SK-N-SH treated with all-trans-retinoic acid at 6 μM for 48 hours (cell line): ENCODE measurements around the gene HAPLN1.

Experiments
- ATAC-seq: fragments of 200-7000 bp; cut with Tn5 transposase; 3 replicates; pipeline ENCODE4 v1.9.1; 2020; ENCODE audit warnings: mild to moderate bottlenecking, moderate library complexity
- ARNTL ChIP-seq: fragments of 450-650 bp; formaldehyde crosslinking; IDR thresholded peaks from 2 replicates; pipeline ENCODE4 v1.5.0; 2020; ENCODE audit warnings: low read depth, mild to moderate bottlenecking, moderate library complexity, borderline replicate concordance
- BACH2 ChIP-seq: fragments of 250-450 bp; sonication (Bioruptor Pico); IDR thresholded peaks from 2 replicates; pipeline ENCODE4 v1.9.0; 2021; ENCODE audit warnings: mild to moderate bottlenecking, borderline replicate concordance
- CSDC2 ChIP-seq: fragments of 250-450 bp; sonication (Bioruptor Pico); IDR thresholded peaks from 2 replicates; pipeline ENCODE4 v1.5.0; 2020; ENCODE audit warnings: mild to moderate bottlenecking, moderate library complexity
- ESRRG ChIP-seq: fragments of 250-450 bp; sonication (Bioruptor Pico); IDR thresholded peaks from 2 replicates; pipeline ENCODE4 v1.6.1; 2021; ENCODE audit warnings: mild to moderate bottlenecking
- GLIS3 ChIP-seq: fragments of 250-450 bp; sonication (Bioruptor Pico); IDR thresholded peaks from 2 replicates; pipeline ENCODE4 v1.5.0; 2020; ENCODE audit warnings: mild to moderate bottlenecking, moderate library complexity
- ISL1 ChIP-seq: fragments of 250-450 bp; sonication (Bioruptor Pico); IDR thresholded peaks from 2 replicates; pipeline ENCODE4 v2.1.2; 2022; ENCODE audit warnings: mild to moderate bottlenecking, moderate library complexity
- OSR1 ChIP-seq: fragments of 250-450 bp; sonication (Bioruptor Pico); IDR thresholded peaks from 2 replicates; pipeline ENCODE4 v1.8.0; 2022; ENCODE audit warnings: moderate library complexity, mild to moderate bottlenecking, inconsistent platforms
- PPARA ChIP-seq: fragments of 250-450 bp; sonication (Bioruptor Pico); IDR thresholded peaks from 2 replicates; pipeline ENCODE4 v1.5.0; 2020; ENCODE audit warnings: mild to moderate bottlenecking, borderline replicate concordance
- RARB ChIP-seq: fragments of 250-450 bp; sonication (Bioruptor Pico); IDR thresholded peaks from 2 replicates; pipeline ENCODE4 v1.8.0; 2021; ENCODE audit warnings: mild to moderate bottlenecking, moderate library complexity
- SNAI2 ChIP-seq: fragments of 250-450 bp; sonication (Bioruptor Pico); IDR thresholded peaks from 2 replicates; pipeline ENCODE4 v1.5.0; 2020; ENCODE audit warnings: mild to moderate bottlenecking, moderate library complexity
- TCF4 ChIP-seq: fragments of 250-450 bp; sonication (Bioruptor Pico); IDR thresholded peaks from 2 replicates; pipeline ENCODE4 v1.8.0; 2021; ENCODE audit warnings: mild to moderate bottlenecking, moderate library complexity, borderline replicate concordance
- TOX ChIP-seq: fragments of 250-450 bp; sonication (Bioruptor Pico); IDR thresholded peaks from 2 replicates; pipeline ENCODE4 v1.8.0; 2021; ENCODE audit warnings: mild to moderate bottlenecking, moderate library complexity, borderline replicate concordance
- ZC3H10 ChIP-seq: fragments of 250-450 bp; sonication (Bioruptor Pico); IDR thresholded peaks from 2 replicates; pipeline ENCODE4 v1.5.1; 2021; ENCODE audit warnings: mild to moderate bottlenecking, moderate library complexity
- ZFP3 ChIP-seq: fragments of 250-450 bp; sonication (Bioruptor Pico); IDR thresholded peaks from 2 replicates; pipeline ENCODE4 v1.5.0; 2020; ENCODE audit warnings: mild to moderate bottlenecking, moderate library complexity
- ZFP30 ChIP-seq: fragments of 450-650 bp; formaldehyde crosslinking; IDR thresholded peaks from 2 replicates; pipeline ENCODE4 v1.5.0; 2022; ENCODE audit warnings: mild to moderate bottlenecking, moderate library complexity
- ZNF565 ChIP-seq: fragments of 450-650 bp; formaldehyde crosslinking; conservative IDR thresholded peaks from 2 replicates; pipeline ENCODE4 v1.5.0; 2020; ENCODE audit warnings: low read depth, mild to moderate bottlenecking, moderate library complexity
- ZNF8 ChIP-seq: fragments of 450-650 bp; formaldehyde crosslinking; IDR thresholded peaks from 2 replicates; pipeline ENCODE4 v1.5.0; 2020; ENCODE audit warnings: mild to moderate bottlenecking, moderate library complexity
- TF ChIP-seq, protein P1 (sequence below): fragments of 250-450 bp; sonication (Bioruptor Pico); IDR thresholded peaks from 2 replicates; pipeline ENCODE4 v1.5.1; 2020; ENCODE audit warnings: low read depth, mild to moderate bottlenecking, moderate library complexity
- TF ChIP-seq, protein P2 (sequence below): fragments of 250-450 bp; sonication (Bioruptor Pico); IDR thresholded peaks from 2 replicates; pipeline ENCODE4 v1.8.0; 2020; ENCODE audit warnings: mild to moderate bottlenecking, moderate library complexity, borderline replicate concordance
- TF ChIP-seq, protein P3 (sequence below): fragments of 250-450 bp; sonication (Bioruptor Pico); IDR thresholded peaks from 2 replicates; pipeline ENCODE4 v1.8.0; 2021; ENCODE audit warnings: low read depth, mild to moderate bottlenecking, moderate library complexity, borderline replicate concordance
- TF ChIP-seq, protein P4 (sequence below): fragments of 250-450 bp; sonication (Bioruptor Pico); IDR thresholded peaks from 2 replicates; pipeline ENCODE4 v1.5.1; 2021; ENCODE audit warnings: mild to moderate bottlenecking, moderate library complexity
- TF ChIP-seq, protein P5 (sequence below): fragments of 250-450 bp; sonication (Bioruptor Pico); IDR thresholded peaks from 2 replicates; pipeline ENCODE4 v1.5.0; 2020; ENCODE audit warnings: mild to moderate bottlenecking, moderate library complexity

The HAPLN1 gene

DNA sequence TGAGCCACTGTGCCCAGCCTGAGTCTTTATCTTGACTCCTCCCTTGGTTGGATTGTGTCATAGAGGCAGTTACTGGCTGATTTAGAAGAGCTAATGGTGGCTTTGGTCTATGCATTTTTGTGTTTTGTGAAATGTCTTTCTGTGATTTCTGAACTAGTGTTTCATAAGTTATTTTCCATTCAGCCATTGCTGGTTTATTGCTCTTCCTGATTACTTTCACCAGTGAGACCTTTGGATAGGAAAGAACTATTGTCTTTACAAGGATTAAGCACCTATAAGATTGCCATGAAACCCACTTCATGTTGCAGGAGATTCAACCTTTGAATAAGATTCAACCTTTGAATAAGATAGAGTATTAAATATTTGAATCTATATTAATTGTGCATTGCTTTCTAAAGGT lies 8.7 kb upstream of the HAPLN1 start:
- TF ChIP-seq TOX (CRISPR knock-in tag) (no peak), ZNF565 (no peak), ZNF8 (no peak), ARNTL (CRISPR knock-in tag) (no peak), ZFP3 (CRISPR knock-in tag) (no peak), ESRRG (CRISPR knock-in tag) (no peak)
- TF ChIP-seq, protein P1, sequence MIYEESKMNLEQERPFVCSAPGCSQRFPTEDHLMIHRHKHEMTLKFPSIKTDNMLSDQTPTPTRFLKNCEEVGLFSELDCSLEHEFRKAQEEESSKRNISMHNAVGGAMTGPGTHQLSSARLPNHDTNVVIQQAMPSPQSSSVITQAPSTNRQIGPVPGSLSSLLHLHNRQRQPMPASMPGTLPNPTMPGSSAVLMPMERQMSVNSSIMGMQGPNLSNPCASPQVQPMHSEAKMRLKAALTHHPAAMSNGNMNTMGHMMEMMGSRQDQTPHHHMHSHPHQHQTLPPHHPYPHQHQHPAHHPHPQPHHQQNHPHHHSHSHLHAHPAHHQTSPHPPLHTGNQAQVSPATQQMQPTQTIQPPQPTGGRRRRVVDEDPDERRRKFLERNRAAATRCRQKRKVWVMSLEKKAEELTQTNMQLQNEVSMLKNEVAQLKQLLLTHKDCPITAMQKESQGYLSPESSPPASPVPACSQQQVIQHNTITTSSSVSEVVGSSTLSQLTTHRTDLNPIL (CRISPR knock-in tag): no peak
- TF ChIP-seq, protein P2, sequence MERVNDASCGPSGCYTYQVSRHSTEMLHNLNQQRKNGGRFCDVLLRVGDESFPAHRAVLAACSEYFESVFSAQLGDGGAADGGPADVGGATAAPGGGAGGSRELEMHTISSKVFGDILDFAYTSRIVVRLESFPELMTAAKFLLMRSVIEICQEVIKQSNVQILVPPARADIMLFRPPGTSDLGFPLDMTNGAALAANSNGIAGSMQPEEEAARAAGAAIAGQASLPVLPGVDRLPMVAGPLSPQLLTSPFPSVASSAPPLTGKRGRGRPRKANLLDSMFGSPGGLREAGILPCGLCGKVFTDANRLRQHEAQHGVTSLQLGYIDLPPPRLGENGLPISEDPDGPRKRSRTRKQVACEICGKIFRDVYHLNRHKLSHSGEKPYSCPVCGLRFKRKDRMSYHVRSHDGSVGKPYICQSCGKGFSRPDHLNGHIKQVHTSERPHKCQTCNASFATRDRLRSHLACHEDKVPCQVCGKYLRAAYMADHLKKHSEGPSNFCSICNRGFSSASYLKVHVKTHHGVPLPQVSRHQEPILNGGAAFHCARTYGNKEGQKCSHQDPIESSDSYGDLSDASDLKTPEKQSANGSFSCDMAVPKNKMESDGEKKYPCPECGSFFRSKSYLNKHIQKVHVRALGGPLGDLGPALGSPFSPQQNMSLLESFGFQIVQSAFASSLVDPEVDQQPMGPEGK (CRISPR knock-in tag): no peak
- TF ChIP-seq, protein P3, sequence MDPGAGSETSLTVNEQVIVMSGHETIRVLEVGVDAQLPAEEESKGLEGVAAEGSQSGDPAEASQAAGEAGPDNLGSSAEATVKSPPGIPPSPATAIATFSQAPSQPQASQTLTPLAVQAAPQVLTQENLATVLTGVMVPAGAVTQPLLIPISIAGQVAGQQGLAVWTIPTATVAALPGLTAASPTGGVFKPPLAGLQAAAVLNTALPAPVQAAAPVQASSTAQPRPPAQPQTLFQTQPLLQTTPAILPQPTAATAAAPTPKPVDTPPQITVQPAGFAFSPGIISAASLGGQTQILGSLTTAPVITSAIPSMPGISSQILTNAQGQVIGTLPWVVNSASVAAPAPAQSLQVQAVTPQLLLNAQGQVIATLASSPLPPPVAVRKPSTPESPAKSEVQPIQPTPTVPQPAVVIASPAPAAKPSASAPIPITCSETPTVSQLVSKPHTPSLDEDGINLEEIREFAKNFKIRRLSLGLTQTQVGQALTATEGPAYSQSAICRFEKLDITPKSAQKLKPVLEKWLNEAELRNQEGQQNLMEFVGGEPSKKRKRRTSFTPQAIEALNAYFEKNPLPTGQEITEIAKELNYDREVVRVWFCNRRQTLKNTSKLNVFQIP (CRISPR knock-in tag): no peak
- TF ChIP-seq, all 23 proteins: peak for 0
- no peak for ATAC-seq

DNA sequence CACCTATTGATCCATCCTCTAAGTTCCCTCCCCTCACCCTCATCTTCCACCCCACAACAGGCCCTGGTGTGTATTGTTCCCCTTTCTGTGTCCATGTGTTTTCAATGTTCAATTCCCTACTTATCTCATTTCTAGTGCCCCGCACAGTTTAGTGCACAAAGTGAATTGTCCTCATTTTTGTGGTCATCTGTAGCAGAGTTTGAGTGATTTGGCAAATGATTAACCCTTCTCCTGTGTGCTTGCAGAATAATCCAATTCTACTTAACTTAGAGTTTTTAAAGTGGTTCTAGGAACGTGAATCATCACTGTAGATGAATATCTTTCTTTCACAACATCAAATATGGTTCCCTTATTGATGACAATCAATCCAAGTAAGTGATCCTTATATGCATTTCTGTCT lies 6.3 kb upstream of the HAPLN1 start:
- TF ChIP-seq, protein P4, sequence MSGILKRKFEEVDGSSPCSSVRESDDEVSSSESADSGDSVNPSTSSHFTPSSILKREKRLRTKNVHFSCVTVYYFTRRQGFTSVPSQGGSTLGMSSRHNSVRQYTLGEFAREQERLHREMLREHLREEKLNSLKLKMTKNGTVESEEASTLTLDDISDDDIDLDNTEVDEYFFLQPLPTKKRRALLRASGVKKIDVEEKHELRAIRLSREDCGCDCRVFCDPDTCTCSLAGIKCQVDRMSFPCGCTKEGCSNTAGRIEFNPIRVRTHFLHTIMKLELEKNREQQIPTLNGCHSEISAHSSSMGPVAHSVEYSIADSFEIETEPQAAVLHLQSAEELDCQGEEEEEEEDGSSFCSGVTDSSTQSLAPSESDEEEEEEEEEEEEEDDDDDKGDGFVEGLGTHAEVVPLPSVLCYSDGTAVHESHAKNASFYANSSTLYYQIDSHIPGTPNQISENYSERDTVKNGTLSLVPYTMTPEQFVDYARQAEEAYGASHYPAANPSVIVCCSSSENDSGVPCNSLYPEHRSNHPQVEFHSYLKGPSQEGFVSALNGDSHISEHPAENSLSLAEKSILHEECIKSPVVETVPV (CRISPR knock-in tag): no peak
- no peak for TF ChIP-seq RARB (CRISPR knock-in tag)
- no peak for TF ChIP-seq GLIS3 (CRISPR knock-in tag)
- no peak for TF ChIP-seq ZNF8
- TF ChIP-seq, protein P1 (CRISPR knock-in tag): no peak
- TF ChIP-seq PPARA: no peak
- TF ChIP-seq BACH2: no peak
- TF ChIP-seq ISL1 (CRISPR knock-in tag): no peak
- TF ChIP-seq ZFP3 (CRISPR knock-in tag): no peak
- TF ChIP-seq, protein P3 (CRISPR knock-in tag): no peak
- no peak for TF ChIP-seq SNAI2 (CRISPR knock-in tag)
- no peak for TF ChIP-seq TCF4 (CRISPR knock-in tag)
- no peak for TF ChIP-seq ZFP30 (CRISPR knock-in tag)
- TF ChIP-seq, all 23 proteins: peak for 0
- ATAC-seq: peak; percentile 52

DNA sequence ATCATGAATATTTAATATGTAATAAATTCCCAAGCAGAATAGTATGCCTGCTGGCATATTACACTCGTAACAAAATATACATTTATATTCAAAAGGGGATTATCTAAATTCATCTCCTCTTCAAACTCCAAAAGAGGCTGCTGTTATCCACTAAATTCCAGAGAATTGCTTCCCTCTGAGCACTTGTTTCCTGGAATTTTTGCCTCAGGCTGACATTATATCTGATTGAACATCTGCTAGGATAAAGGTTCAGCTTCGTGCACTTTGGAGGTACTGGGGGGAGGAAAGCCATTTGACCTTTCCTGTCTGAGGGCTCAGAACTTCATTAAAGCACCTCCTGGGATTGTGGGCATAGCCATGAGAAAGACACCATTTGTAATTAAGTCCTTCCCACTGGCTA lies 4.3 kb upstream of the HAPLN1 start:
- TF ChIP-seq ZFP3 (CRISPR knock-in tag) (no peak), CSDC2 (CRISPR knock-in tag) (no peak)
- ATAC-seq: no peak

DNA sequence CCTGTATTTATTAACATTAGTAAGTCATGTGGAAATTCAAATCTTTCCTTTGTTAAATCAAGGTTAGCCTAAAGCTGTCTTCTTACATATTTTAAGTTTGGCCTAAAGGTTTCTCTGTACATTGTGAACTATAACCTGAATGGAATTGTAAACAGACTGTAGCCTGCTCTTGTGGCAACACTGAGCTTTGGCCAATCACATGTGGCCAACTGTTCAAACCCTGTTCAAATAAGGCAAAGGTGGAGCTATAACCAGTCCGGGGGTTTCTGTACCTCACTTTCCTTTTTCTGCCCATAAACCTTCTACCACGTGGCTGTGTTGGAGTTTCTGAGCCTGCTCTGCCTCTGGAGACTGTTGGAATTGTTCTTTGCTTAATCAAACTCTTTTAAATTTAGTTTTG lies 3.3 kb upstream of the HAPLN1 start:
- ATAC-seq: no peak
- TF ChIP-seq, protein P2 (CRISPR knock-in tag): no peak
- TF ChIP-seq OSR1 (CRISPR knock-in tag) (no peak), ZC3H10 (no peak), SNAI2 (CRISPR knock-in tag) (no peak)
- TF ChIP-seq, protein P5, sequence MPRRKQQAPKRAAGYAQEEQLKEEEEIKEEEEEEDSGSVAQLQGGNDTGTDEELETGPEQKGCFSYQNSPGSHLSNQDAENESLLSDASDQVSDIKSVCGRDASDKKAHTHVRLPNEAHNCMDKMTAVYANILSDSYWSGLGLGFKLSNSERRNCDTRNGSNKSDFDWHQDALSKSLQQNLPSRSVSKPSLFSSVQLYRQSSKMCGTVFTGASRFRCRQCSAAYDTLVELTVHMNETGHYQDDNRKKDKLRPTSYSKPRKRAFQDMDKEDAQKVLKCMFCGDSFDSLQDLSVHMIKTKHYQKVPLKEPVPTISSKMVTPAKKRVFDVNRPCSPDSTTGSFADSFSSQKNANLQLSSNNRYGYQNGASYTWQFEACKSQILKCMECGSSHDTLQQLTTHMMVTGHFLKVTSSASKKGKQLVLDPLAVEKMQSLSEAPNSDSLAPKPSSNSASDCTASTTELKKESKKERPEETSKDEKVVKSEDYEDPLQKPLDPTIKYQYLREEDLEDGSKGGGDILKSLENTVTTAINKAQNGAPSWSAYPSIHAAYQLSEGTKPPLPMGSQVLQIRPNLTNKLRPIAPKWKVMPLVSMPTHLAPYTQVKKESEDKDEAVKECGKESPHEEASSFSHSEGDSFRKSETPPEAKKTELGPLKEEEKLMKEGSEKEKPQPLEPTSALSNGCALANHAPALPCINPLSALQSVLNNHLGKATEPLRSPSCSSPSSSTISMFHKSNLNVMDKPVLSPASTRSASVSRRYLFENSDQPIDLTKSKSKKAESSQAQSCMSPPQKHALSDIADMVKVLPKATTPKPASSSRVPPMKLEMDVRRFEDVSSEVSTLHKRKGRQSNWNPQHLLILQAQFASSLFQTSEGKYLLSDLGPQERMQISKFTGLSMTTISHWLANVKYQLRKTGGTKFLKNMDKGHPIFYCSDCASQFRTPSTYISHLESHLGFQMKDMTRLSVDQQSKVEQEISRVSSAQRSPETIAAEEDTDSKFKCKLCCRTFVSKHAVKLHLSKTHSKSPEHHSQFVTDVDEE (CRISPR knock-in tag): no peak
- TF ChIP-seq, protein P1 (CRISPR knock-in tag): no peak
